NB4 (cell line): Measurements from ENCODE around the gene RAB3B.

Experiments used
- TF ChIP-seq, protein P1 (sequence below): IDR thresholded peaks from one replicate; pipeline ENCODE4 v1.5.1; 2012; ENCODE audit warnings: low read depth, low read length
- TF ChIP-seq, protein P2 (sequence below): IDR thresholded peaks from 2 replicates; pipeline ENCODE4 v1.6.1; 2011; ENCODE audit warnings: low read depth, low read length

- TF ChIP-seq, protein P1, sequence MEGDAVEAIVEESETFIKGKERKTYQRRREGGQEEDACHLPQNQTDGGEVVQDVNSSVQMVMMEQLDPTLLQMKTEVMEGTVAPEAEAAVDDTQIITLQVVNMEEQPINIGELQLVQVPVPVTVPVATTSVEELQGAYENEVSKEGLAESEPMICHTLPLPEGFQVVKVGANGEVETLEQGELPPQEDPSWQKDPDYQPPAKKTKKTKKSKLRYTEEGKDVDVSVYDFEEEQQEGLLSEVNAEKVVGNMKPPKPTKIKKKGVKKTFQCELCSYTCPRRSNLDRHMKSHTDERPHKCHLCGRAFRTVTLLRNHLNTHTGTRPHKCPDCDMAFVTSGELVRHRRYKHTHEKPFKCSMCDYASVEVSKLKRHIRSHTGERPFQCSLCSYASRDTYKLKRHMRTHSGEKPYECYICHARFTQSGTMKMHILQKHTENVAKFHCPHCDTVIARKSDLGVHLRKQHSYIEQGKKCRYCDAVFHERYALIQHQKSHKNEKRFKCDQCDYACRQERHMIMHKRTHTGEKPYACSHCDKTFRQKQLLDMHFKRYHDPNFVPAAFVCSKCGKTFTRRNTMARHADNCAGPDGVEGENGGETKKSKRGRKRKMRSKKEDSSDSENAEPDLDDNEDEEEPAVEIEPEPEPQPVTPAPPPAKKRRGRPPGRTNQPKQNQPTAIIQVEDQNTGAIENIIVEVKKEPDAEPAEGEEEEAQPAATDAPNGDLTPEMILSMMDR: no peak
- TF ChIP-seq, protein P2, sequence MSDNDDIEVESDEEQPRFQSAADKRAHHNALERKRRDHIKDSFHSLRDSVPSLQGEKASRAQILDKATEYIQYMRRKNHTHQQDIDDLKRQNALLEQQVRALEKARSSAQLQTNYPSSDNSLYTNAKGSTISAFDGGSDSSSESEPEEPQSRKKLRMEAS: no peak
These were observed 80.1 kb downstream of the RAB3B start for GRCh38 chr1:51910221-51911000.
